Fibroblast of lung (primary cell): ENCODE measurements around the gene SBF2.

Experiments used
- CTCF ChIP-seq, 2 donors: IDR thresholded peaks in 1 of 2; conservative IDR thresholded peaks in 1 of 2; 1 replicate in 1 of 2; 2 replicates in 1 of 2; pipeline ENCODE4 v1.5.1; 2011 to 2012; ENCODE audit warnings: low read length in 2 of 2, control low read depth in 1 of 2, inconsistent platforms in 1 of 2, low read depth in 1 of 2, mild to moderate bottlenecking in 1 of 2
- EZH2 ChIP-seq: IDR thresholded peaks from 2 replicates; pipeline ENCODE4 v1.5.1; 2012; ENCODE audit warnings: low read length, control low read depth, mild to moderate bottlenecking; ENCODE audit errors: missing control alignments

GRCh38 chr11:9862981-9863380 is 431.0 kb downstream of the SBF2 start:
- no peak for TF ChIP-seq CTCF (conservative IDR thresholded peaks at IDR 0.05 in 1 of 2, IDR thresholded peaks at IDR 0.05 in 1 of 2; ENCODE audit: low read depth in 1 of 2, low read length in 2 of 2)
- TF ChIP-seq EZH2, result no peak
